ENCODE results near the gene SLC15A2. TPM values are rescaled to one million over a fixed set of nuclear protein-coding genes. Genes with fewer than 3 reads are reported as not detected.

The SLC15A2 gene
- total and polyA plus RNA-seq, 10 of the 15 experiments (the other 5 are each of a cell fraction or from before 2014, with no cell fraction given), result 0.64 to 7.2 (median 2.4) TPM

- WGBS (ENCODE audit: insufficient coverage, insufficient replicate concordance, low lambda C conversion rate, missing lambda C conversion rate), result 100% methylated on average over 1 of the region's 1 CpG
- in situ Hi-C loops (cut with MboI) (no loop called here), intact Hi-C loops (cut with micrococcal nuclease; ENCODE audit: unreplicated experiment) (no loop called here)
- H4K20me1 ChIP-seq (ENCODE audit: control insufficient read depth, insufficient read depth), result no peaks in the 10 kb centered on the region
- TF ChIP-seq RUNX3 (IDR thresholded peaks at IDR 0.05; ENCODE audit: low read length) (no peak), CBFB (IDR thresholded peaks at IDR 0.05; ENCODE audit: low read depth) (no peak), SMAD1 (IDR thresholded peaks at IDR 0.05; ENCODE audit: low read depth, partially characterized antibody) (no peak), BCL11A (IDR thresholded peaks at IDR 0.05; ENCODE audit: low read depth, low read length) (no peak), SUZ12 (IDR thresholded peaks at IDR 0.05; ENCODE audit: unreplicated experiment) (no peak), WRNIP1 (IDR thresholded peaks at IDR 0.05; ENCODE audit: borderline replicate concordance, low read depth, low read length) (no peak), EGR1 (IDR thresholded peaks at IDR 0.05; ENCODE audit: borderline replicate concordance in 1 of 2, low read depth in 2 of 2, low read length in 2 of 2) (no peak), YY1 (IDR thresholded peaks at IDR 0.05; ENCODE audit: low read depth, low read length) (no peak), IKZF1 (conservative IDR thresholded peaks at IDR 0.05) (no peak), CBX5 (IDR thresholded peaks at IDR 0.05; ENCODE audit: low read depth) (no peak), NFYA (IDR thresholded peaks at IDR 0.05; ENCODE audit: borderline replicate concordance, low read depth, low read length) (no peak), CBX3 (IDR thresholded peaks at IDR 0.05; ENCODE audit: borderline replicate concordance, low read depth) (no peak), DPF2 (IDR thresholded peaks at IDR 0.05) (no peak), SREBF2 (IDR thresholded peaks at IDR 0.05; ENCODE audit: low read length) (no peak)
- H3K27ac ChIP-seq (ENCODE audit: control insufficient read depth, insufficient read depth), result no peak overlapping the region
- peaks cover 15% of the 10 kb centered on the region for H3K4me1 ChIP-seq (ENCODE audit: control insufficient read depth, insufficient read depth, low read length)
- CTCF ChIA-PET, result interaction anchor here (1.0 to 2.0 kb wide), 2 partner anchors 19 to 125 kb away, joined by 3 to 4 read pairs; no protein-coding TSS in a partner anchor
- H3K9ac ChIP-seq (ENCODE audit: control insufficient read depth, insufficient read depth, low read length), result no peak overlapping the region
- no peak for ATAC-seq
- no peaks in the 10 kb centered on the region for H3K27me3 ChIP-seq (replicated peaks in 1 of 2; ENCODE audit: control insufficient read depth in 2 of 2, insufficient read depth in 2 of 2, low read length in 1 of 2)
- RAD21 ChIA-PET (ENCODE audit: unreplicated experiment), result no interaction called here
- H3K4me2 ChIP-seq (ENCODE audit: control insufficient read depth, insufficient read depth), result no peak overlapping the region
- SMC1A ChIA-PET (ENCODE audit: uncharacterized antibody, unreplicated experiment), result interaction anchor here (0.9 to 1.4 kb wide), 2 partner anchors 19 to 35 kb away, joined by 4 read pairs; no protein-coding TSS in a partner anchor
- no TSS peak for BruUV-seq (replicated peaks)
- no peaks in the 10 kb centered on the region for H3K36me3 ChIP-seq (ENCODE audit: control insufficient read depth in 2 of 2, insufficient read depth in 2 of 2, low read length in 1 of 2)
- FAIRE-seq, result no peak
- POLR2A ChIA-PET, result no interaction called here
- no peak overlapping the region for H3K4me3 ChIP-seq
- no peaks in the 10 kb centered on the region for H3K79me2 ChIP-seq (ENCODE audit: control insufficient read depth, insufficient read depth, low read length)
- H3K9me3 ChIP-seq (replicated peaks; ENCODE audit: control insufficient read depth, insufficient read depth, low read length), result peaks cover 6% of the 10 kb centered on the region
- no peak for DNase-seq (ENCODE audit: low read depth, low spot score)
- no peak overlapping the region for H2AFZ ChIP-seq (ENCODE audit: control insufficient read depth, low read depth, low read length)
These were observed 82.5 kb downstream of the SLC15A2 start for GRCh38 chr3:121976727-121977126.
